HG03520 (cell line): ENCODE data around the gene MAP3K7.

ENCODE experiments used
- ATAC-seq: cut with Tn5 transposase; IDR thresholded peaks from one replicate; pipeline ENCODE4 v1.9.1; 2021; ENCODE audit warnings: mild to moderate bottlenecking, moderate library complexity; ENCODE audit not compliant: unreplicated experiment

MAP3K7 gene

GRCh38 chr6:90533615-90534336, 53.1 kb downstream of the MAP3K7 start:
- ATAC-seq = no peak

GRCh38 chr6:90530882-90531281, 56.0 kb downstream of the MAP3K7 start:
- ATAC-seq = no peak

GRCh38 chr6:90525421-90525820, 61.5 kb downstream of the MAP3K7 start:
- no peak for ATAC-seq

- no peak for ATAC-seq
Observed at GRCh38 chr6:90523779-90524310, 63.0 kb downstream of the MAP3K7 start.

- ATAC-seq = no peak
Observed at GRCh38 chr6:90521955-90522354, 64.9 kb downstream of the MAP3K7 start.

- ATAC-seq = no peak
Observed at GRCh38 chr6:90516074-90516660, 70.7 kb downstream of the MAP3K7 start.

GRCh38 chr6:90514496-90514895, 72.4 kb downstream of the MAP3K7 start:
- no peak for ATAC-seq

GRCh38 chr6:90508753-90509152, 78.1 kb downstream of the MAP3K7 start:
- ATAC-seq = no peak

- ATAC-seq = peak; percentile 51
Observed at GRCh38 chr6:90502866-90503407, 83.9 kb downstream of the MAP3K7 start.

- no peak for ATAC-seq
Observed at GRCh38 chr6:90502381-90502780, 84.5 kb downstream of the MAP3K7 start.

GRCh38 chr6:90500458-90500857, 86.4 kb downstream of the MAP3K7 start:
- no peak for ATAC-seq

GRCh38 chr6:90497411-90497810, 89.5 kb downstream of the MAP3K7 start:
- no peak for ATAC-seq

GRCh38 chr6:90496258-90497016, 90.4 kb downstream of the MAP3K7 start:
- ATAC-seq = no peak

- no peak for ATAC-seq
Observed at GRCh38 chr6:90495216-90495817, 91.6 kb downstream of the MAP3K7 start.

GRCh38 chr6:90494067-90494780, 92.6 kb downstream of the MAP3K7 start:
- ATAC-seq = no peak

GRCh38 chr6:90493332-90493731, 93.5 kb downstream of the MAP3K7 start:
- no peak for ATAC-seq

GRCh38 chr6:90492798-90493197, 94.1 kb downstream of the MAP3K7 start:
- ATAC-seq = no peak

GRCh38 chr6:90492369-90492768, 94.5 kb downstream of the MAP3K7 start:
- ATAC-seq = no peak

- ATAC-seq = no peak
Observed at GRCh38 chr6:90490030-90490716, 96.7 kb downstream of the MAP3K7 start.

GRCh38 chr6:90488816-90489215, 98.1 kb downstream of the MAP3K7 start:
- ATAC-seq = no peak
